ENCODE results near the gene OBSCN. TPM values are rescaled to one million over a fixed set of nuclear protein-coding genes. Genes with fewer than 3 reads are reported as not detected.
"Not testable (repeated sequence)": the region's sequence is repeated elsewhere in the genome, so short reads cannot be mapped to it uniquely, and the experiment has no call there.

The OBSCN gene
- total and polyA plus RNA-seq, 2 experiments from 2014 or later = 1.1 to 5.2 TPM

DNA sequence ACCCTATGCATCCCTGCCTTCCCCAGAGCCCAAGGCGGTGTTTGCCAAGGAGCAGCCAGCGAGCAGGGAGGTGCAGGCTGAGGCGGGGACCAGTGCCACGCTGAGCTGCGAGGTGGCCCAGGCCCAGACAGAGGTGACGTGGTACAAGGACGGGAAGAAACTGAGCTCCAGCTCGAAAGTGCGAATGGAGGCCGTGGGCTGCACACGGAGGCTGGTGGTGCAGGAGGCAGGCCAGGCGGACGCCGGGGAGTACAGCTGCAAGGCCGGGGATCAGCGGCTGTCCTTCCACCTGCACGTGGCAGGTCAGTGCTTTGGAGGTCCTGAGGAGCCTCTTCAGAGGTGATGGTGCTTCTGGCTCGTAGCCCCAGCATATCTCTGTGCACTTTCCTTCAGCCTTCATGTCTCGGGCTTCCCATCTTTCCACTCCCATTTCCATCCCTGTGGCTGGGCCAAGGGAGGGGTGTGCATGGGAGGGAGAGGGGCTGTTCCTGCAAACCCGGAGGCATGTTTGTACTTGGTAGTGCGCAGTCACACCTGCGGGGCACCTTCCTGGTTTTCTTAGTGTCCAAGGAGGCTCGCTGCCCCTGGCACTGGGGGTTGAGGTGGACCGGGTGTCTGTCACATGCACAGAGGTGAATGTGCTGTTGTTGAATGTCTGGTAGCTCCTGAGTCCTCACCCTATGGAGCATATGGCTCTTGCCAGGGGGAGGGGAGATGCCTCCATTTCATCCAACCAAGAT, 56.4 kb downstream of the OBSCN start:
- H3F3A ChIP-seq (ENCODE audit: insufficient read depth) = no peaks in the 10 kb centered on the region
- H3K4me3 ChIP-seq = no peak overlapping the region
- no peaks in the 10 kb centered on the region for H3K9me3 ChIP-seq (ENCODE audit: low read depth)
- no peaks in the 10 kb centered on the region for H3K9me2 ChIP-seq (ENCODE audit: insufficient read depth)
- no peaks in the 10 kb centered on the region for H3K27me3 ChIP-seq (replicated peaks; ENCODE audit: insufficient read depth)
- H2AFZ ChIP-seq = no peak overlapping the region
- no peak for DNase-seq
- TF ChIP-seq EZH2phosphoT487 (IDR thresholded peaks at IDR 0.05; ENCODE audit: insufficient read depth, low read depth) = no peak
- no peak for TF ChIP-seq EZH2 (IDR thresholded peaks at IDR 0.05; ENCODE audit: insufficient read depth, poor library complexity, severe bottlenecking)
- H3K4me2 ChIP-seq (ENCODE audit: unreplicated experiment) = no peak overlapping the region
- no peak overlapping the region for H3K27ac ChIP-seq
- no peaks in the 10 kb centered on the region for H3K4me1 ChIP-seq (ENCODE audit: insufficient read depth)
- H3K79me2 ChIP-seq (ENCODE audit: insufficient read depth) = no peaks in the 10 kb centered on the region
- WGBS, 2 experiments (ENCODE audit: low coverage in 1 of 2, low lambda C conversion rate in 2 of 2, missing lambda C conversion rate in 2 of 2) = 82 to 83% methylated on average over 24 of the region's 24 CpGs
- in situ Hi-C loops (cut with MboI) = no loop called here
- H3K9ac ChIP-seq = no peak overlapping the region
- no peaks in the 10 kb centered on the region for H4K20me1 ChIP-seq (ENCODE audit: insufficient read depth)
- no peaks in the 10 kb centered on the region for H3K36me3 ChIP-seq (ENCODE audit: low read depth)

DNA sequence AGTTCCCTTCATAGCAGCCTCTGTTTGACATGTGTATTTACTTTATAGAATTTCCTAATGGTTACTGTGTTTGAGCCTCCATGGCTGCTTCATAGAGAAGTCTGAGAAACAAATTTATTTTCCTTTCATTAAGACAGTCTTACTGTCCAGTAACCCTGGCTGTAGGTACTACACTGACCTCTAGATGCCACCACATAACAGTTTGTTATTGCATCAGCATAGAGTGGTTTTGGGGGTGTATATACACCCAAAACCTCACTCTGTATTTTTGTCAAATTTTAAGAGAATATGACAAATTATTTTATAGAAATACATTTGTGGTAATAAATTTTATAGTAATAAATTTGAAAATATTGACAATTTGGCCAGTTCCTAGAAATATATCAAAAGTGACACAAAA, 57.3 kb downstream of the OBSCN start:
- no peaks in the 10 kb centered on the region for H3K9me2 ChIP-seq (ENCODE audit: insufficient read depth)
- no peak overlapping the region for H3K4me2 ChIP-seq (ENCODE audit: unreplicated experiment)
- no peaks in the 10 kb centered on the region for H4K20me1 ChIP-seq (ENCODE audit: insufficient read depth)
- in situ Hi-C loops (cut with MboI) = no loop called here
- H3F3A ChIP-seq (ENCODE audit: insufficient read depth) = peaks cover under 1% of the 10 kb centered on the region; the same call in 1 of the 2 replicates
- no peak overlapping the region for H3K9ac ChIP-seq
- H3K4me1 ChIP-seq (ENCODE audit: insufficient read depth) = peaks cover 1% of the 10 kb centered on the region
- no peaks in the 10 kb centered on the region for H3K79me2 ChIP-seq (ENCODE audit: insufficient read depth)
- H3K27me3 ChIP-seq (replicated peaks; ENCODE audit: insufficient read depth) = no peaks in the 10 kb centered on the region
- no peak overlapping the region for H3K27ac ChIP-seq
- H3K9me3 ChIP-seq (ENCODE audit: low read depth) = no peaks in the 10 kb centered on the region
- H3K4me3 ChIP-seq = no peak overlapping the region
- no peaks in the 10 kb centered on the region for H3K36me3 ChIP-seq (ENCODE audit: low read depth)
- DNase-seq = peak; percentile 44
- TF ChIP-seq EZH2 (IDR thresholded peaks at IDR 0.05; ENCODE audit: insufficient read depth, poor library complexity, severe bottlenecking) = no peak
- TF ChIP-seq EZH2phosphoT487 (IDR thresholded peaks at IDR 0.05; ENCODE audit: insufficient read depth, low read depth) = no peak
- 0 out of 2 replicates have a peak overlapping the region, but pooled peaks have one; percentile 32 for H2AFZ ChIP-seq

DNA sequence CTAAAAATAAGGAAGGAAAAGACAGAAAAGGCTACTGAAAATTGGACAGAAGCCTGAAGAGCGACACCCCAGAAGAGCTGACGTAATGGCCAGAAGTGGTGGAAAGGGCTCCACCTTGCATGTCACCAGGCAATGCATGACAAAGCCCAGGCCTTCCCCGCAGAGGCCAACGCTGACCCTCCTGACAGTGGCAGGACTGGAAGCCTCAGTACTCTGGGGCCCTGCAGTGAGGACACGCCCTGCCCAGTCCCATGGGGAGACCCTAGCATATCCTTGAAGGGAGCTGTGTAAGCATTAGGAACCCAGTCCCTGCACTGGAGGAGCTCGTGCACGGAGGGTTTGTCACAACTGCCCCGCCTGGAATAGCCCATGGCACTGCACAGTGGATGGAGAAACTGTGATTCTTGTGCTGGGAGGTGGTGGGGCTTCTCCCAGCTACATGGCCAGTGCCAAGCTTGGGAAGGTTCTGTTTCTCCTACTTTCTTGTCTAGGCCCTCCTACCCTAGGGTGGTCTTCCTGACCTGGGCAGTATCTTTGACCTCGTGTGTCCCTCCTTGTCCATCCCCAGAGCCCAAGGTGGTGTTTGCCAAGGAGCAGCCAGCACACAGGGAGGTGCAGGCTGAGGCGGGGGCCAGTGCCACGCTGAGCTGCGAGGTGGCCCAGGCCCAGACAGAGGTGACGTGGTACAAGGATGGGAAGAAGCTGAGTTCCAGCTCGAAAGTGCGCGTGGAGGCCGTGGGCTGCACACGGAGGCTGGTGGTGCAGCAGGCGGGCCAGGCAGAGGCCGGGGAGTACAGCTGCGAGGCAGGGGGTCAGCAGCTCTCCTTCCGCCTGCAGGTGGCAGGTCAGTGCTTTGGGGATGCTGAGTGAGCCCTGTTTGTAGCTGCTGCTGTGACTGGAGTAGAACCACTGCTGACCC, 60.4 kb downstream of the OBSCN start:
- 90 to 91% methylated on average over 22 of the region's 22 CpGs for WGBS, 2 experiments (ENCODE audit: low coverage in 1 of 2, low lambda C conversion rate in 2 of 2, missing lambda C conversion rate in 2 of 2)
- in situ Hi-C loops (cut with MboI) = no loop called here
- H3K9me2 ChIP-seq (ENCODE audit: insufficient read depth) = no peaks in the 10 kb centered on the region

DNA sequence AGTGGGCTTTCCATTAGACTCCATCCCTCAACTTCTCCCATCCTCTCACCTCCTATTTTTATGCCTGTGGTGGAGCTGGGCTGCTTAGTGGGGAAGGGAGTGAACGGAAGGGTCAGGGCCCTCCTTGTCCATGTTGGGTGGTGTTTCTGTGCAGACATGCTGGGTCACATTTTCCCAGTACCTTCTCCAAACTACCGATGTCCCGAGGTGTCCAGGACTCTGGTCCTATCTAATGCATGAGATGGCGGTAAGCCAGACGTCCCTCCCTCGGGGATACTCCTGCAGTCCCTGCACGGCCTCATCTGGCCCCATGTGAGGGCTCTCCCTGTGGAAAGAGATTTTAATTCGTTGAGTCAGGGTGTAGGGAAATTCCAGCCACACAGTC, 61.0 kb downstream of the OBSCN start:
- Histone ChIP-seq H3K4me3 (no peak overlapping the region), H3K4me2 (ENCODE audit: unreplicated experiment) (no peak overlapping the region), H3K36me3 (ENCODE audit: low read depth) (no peaks in the 10 kb centered on the region), H3F3A (ENCODE audit: insufficient read depth) (peaks cover 6% of the 10 kb centered on the region), H2AFZ (no peak overlapping the region), H3K27me3 (replicated peaks; ENCODE audit: insufficient read depth) (no peaks in the 10 kb centered on the region), H3K27ac (no peak overlapping the region), H3K79me2 (ENCODE audit: insufficient read depth) (no peaks in the 10 kb centered on the region), H3K4me1 (ENCODE audit: insufficient read depth) (peaks cover 8% of the 10 kb centered on the region), H3K9me3 (ENCODE audit: low read depth) (no peaks in the 10 kb centered on the region), H4K20me1 (ENCODE audit: insufficient read depth) (no peaks in the 10 kb centered on the region), H3K9ac (no peak overlapping the region), H3K9me2 (ENCODE audit: insufficient read depth) (no peaks in the 10 kb centered on the region)
- in situ Hi-C loops (cut with MboI) = no loop called here
- 85 to 92% methylated on average over 8 of the region's 8 CpGs for WGBS, 2 experiments (ENCODE audit: low coverage in 1 of 2, low lambda C conversion rate in 2 of 2, missing lambda C conversion rate in 2 of 2)
- DNase-seq = no peak
- no peak for TF ChIP-seq EZH2phosphoT487 (IDR thresholded peaks at IDR 0.05; ENCODE audit: insufficient read depth, low read depth)
- no peak for TF ChIP-seq EZH2 (IDR thresholded peaks at IDR 0.05; ENCODE audit: insufficient read depth, poor library complexity, severe bottlenecking)

More for the DNA sequence above, 60.4 kb downstream of the OBSCN start:
- DNase-seq = no peak
- no peak overlapping the region for H2AFZ ChIP-seq
- no peaks in the 10 kb centered on the region for H3K27me3 ChIP-seq (replicated peaks; ENCODE audit: insufficient read depth)
- peaks cover 8% of the 10 kb centered on the region for H3K4me1 ChIP-seq (ENCODE audit: insufficient read depth)
- no peak overlapping the region for H3K27ac ChIP-seq
- TF ChIP-seq EZH2phosphoT487 (IDR thresholded peaks at IDR 0.05; ENCODE audit: insufficient read depth, low read depth) = no peak
- no peak for TF ChIP-seq EZH2 (IDR thresholded peaks at IDR 0.05; ENCODE audit: insufficient read depth, poor library complexity, severe bottlenecking)
- H3K36me3 ChIP-seq (ENCODE audit: low read depth) = no peaks in the 10 kb centered on the region
- peaks cover 6% of the 10 kb centered on the region for H3F3A ChIP-seq (ENCODE audit: insufficient read depth)
- H3K4me2 ChIP-seq (ENCODE audit: unreplicated experiment) = no peak overlapping the region
- H4K20me1 ChIP-seq (ENCODE audit: insufficient read depth) = no peaks in the 10 kb centered on the region
- no peak overlapping the region for H3K9ac ChIP-seq
- H3K9me3 ChIP-seq (ENCODE audit: low read depth) = no peaks in the 10 kb centered on the region
- no peaks in the 10 kb centered on the region for H3K79me2 ChIP-seq (ENCODE audit: insufficient read depth)
- no peak overlapping the region for H3K4me3 ChIP-seq

DNA sequence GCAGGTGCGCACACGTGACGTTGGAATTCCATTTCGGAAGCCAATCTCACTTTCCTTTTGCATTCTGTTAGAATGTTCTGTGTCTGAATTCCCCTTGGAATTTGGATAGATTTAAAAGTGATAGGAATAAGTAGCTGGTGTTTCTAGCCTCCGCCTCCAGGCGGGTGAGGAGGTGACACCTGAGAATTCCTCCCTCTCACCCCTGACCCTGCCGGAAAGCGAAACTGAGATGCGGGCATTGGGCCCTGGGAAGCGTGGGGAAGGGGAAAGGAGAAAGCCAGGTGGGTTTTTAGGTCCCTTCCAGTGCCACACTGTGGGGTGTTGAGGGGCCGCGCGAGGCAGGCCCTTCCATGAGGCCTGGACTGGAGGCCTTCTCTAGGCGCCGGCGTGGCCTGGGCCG, 61.6 kb downstream of the OBSCN start:
- H4K20me1 ChIP-seq (ENCODE audit: insufficient read depth); H3K4me2 ChIP-seq (ENCODE audit: unreplicated experiment); H3K79me2 ChIP-seq (ENCODE audit: insufficient read depth); H2AFZ ChIP-seq; DNase-seq; H3K9me2 ChIP-seq (ENCODE audit: insufficient read depth); H3K36me3 ChIP-seq (ENCODE audit: low read depth); H3K9me3 ChIP-seq (ENCODE audit: low read depth); H3K27ac ChIP-seq; H3K27me3 ChIP-seq (replicated peaks; ENCODE audit: insufficient read depth); H3K4me3 ChIP-seq; H3F3A ChIP-seq (ENCODE audit: insufficient read depth); in situ Hi-C loops (cut with MboI); H3K9ac ChIP-seq; H3K4me1 ChIP-seq (ENCODE audit: insufficient read depth): not testable (repeated sequence)
- 95 to 98% methylated on average over 12 to 17 of the region's 17 CpGs for WGBS, 2 experiments (ENCODE audit: low coverage in 1 of 2, low lambda C conversion rate in 2 of 2, missing lambda C conversion rate in 2 of 2)
